ENCODE measurements around the gene KCNC2. TPM values are rescaled to one million over a fixed set of nuclear protein-coding genes. Genes with fewer than 3 reads are reported as not detected.

Gene KCNC2
- total RNA-seq, 4 donors from 2014 or later, result not detected

- no peak overlapping the region for H3K4me3 ChIP-seq (replicated peaks in 1 of 3)
- TF ChIP-seq, protein P1, sequence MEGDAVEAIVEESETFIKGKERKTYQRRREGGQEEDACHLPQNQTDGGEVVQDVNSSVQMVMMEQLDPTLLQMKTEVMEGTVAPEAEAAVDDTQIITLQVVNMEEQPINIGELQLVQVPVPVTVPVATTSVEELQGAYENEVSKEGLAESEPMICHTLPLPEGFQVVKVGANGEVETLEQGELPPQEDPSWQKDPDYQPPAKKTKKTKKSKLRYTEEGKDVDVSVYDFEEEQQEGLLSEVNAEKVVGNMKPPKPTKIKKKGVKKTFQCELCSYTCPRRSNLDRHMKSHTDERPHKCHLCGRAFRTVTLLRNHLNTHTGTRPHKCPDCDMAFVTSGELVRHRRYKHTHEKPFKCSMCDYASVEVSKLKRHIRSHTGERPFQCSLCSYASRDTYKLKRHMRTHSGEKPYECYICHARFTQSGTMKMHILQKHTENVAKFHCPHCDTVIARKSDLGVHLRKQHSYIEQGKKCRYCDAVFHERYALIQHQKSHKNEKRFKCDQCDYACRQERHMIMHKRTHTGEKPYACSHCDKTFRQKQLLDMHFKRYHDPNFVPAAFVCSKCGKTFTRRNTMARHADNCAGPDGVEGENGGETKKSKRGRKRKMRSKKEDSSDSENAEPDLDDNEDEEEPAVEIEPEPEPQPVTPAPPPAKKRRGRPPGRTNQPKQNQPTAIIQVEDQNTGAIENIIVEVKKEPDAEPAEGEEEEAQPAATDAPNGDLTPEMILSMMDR (IDR thresholded peaks at IDR 0.05), result no peak
- no peak for TF ChIP-seq POLR2A (IDR thresholded peaks at IDR 0.05)
- H3K27me3 ChIP-seq, result no peaks in the 10 kb centered on the region
- H3K9me3 ChIP-seq, result no peaks in the 10 kb centered on the region
- no peaks in the 10 kb centered on the region for H3K36me3 ChIP-seq
- H3K4me1 ChIP-seq, result no peaks in the 10 kb centered on the region
- WGBS, 2 donors, result 89 to 90% methylated on average over 3 of the region's 3 CpGs
- DNase-seq, result no peak
- H3K27ac ChIP-seq, result no peak overlapping the region
- intact Hi-C loops (cut with DNase I), result no loop called here
Measured at GRCh38 chr12:75130811-75131210, 78.8 kb downstream of the KCNC2 start.

- Histone ChIP-seq H3K27ac (no peak overlapping the region), H3K36me3 (no peaks in the 10 kb centered on the region), H3K4me3 (replicated peaks in 1 of 3) (no peak overlapping the region), H3K9me3 (no peaks in the 10 kb centered on the region), H3K4me1 (no peaks in the 10 kb centered on the region), H3K27me3 (no peaks in the 10 kb centered on the region)
- no peak for TF ChIP-seq POLR2A (IDR thresholded peaks at IDR 0.05)
- TF ChIP-seq, protein P1 (IDR thresholded peaks at IDR 0.05), result no peak
- intact Hi-C loops (cut with DNase I), result no loop called here
- WGBS, 2 donors, result 50 to 61% methylated on average over 2 of the region's 2 CpGs
- no peak for DNase-seq
Measured at GRCh38 chr12:75129275-75129674, 80.4 kb downstream of the KCNC2 start.

DNA sequence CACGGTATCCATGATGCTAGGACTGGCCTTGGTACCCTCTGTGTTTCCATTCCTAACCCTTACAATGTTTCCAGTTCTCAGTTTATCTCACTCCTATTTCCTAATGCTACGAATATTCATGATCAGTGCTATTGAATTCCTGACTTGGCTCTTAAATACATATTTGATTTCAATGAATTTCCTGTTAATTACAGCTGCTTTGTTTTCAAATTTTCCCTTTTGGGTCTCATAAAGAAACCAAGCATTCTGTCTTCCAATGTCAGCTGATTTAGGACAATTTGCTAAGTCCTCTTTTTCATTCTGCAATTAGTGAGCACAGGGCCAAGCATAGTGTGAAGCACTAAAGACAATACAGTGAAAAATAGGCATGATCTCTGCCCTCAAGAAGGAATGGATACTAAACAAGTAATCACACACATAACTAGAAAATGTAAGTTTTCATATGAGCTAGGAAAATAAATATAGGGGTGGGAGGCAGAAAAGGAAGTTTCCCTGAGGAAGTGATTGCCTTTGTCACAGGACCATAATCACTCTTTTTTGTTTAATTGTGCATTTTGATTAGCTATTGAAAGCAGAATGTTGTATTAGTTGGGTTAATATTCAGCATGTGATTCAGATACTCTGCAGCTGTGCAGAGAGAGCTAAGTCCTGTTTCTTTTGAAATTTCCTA lies 88.5 kb downstream of the KCNC2 start:
- Histone ChIP-seq H3K9me3 (no peaks in the 10 kb centered on the region), H3K27me3 (no peaks in the 10 kb centered on the region), H3K36me3 (no peaks in the 10 kb centered on the region), H3K27ac (no peak overlapping the region), H3K4me3 (replicated peaks in 1 of 3) (no peak overlapping the region), H3K4me1 (no peaks in the 10 kb centered on the region)
- no peak for TF ChIP-seq POLR2A (IDR thresholded peaks at IDR 0.05)
- TF ChIP-seq, protein P1 (IDR thresholded peaks at IDR 0.05), result no peak
- 68 to 76% methylated on average over 2 of the region's 2 CpGs for WGBS, 2 donors
- DNase-seq, result no peak
- intact Hi-C loops (cut with DNase I), result no loop called here

DNA sequence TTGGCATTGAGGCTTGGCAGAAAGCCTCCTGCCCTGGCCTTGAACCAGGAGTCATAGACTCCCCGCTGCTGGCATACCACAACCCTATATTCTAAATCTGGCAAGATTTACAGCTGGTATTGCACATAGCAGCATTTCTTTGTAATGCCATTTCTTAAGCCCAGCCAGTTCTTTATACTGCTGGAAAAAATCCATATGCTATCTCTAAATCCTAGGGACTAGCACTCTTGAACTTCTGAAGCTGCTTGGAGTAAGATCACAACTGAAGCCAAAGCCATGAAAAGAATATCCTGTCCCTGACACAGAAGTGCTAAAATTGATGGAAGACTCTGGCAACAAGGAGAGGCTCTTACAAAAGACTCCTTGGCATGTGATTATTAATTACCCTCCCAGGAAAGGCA lies 89.3 kb downstream of the KCNC2 start:
- 67 to 72% methylated on average over 1 of the region's 1 CpG for WGBS, 2 donors
- TF ChIP-seq POLR2A (IDR thresholded peaks at IDR 0.05), result no peak
- TF ChIP-seq, protein P1 (IDR thresholded peaks at IDR 0.05), result no peak

DNA sequence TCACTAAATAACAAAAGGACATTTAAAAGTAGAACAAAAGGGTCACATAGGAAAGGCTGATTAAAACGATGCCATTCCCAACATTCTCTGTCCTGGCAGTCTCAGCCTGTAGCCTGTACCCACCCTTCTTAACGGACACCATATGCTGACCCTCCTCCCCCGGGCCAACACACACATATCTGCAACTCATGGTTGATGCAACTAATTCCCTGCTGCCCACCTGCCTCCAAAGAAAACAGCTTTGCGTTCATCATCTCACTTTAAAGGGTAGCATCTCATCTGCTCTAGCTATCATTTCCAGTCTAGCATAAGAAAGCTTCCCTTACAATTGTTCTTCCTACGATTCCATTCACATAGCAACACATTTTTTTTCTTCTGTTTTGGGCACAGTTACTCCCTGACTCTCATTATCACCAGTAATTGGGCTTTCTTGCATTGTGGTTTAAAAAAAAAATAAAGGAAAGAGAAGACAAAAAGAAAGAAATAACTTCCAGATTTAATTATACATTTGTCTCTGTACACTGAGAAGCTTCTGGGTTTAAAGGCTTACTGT lies 92.9 kb downstream of the KCNC2 start:
- intact Hi-C loops (cut with DNase I), result no loop called here
- Histone ChIP-seq H3K27me3 (no peaks in the 10 kb centered on the region), H3K9me3 (no peaks in the 10 kb centered on the region), H3K36me3 (no peaks in the 10 kb centered on the region), H3K4me1 (no peaks in the 10 kb centered on the region), H3K27ac (no peak overlapping the region), H3K4me3 (replicated peaks in 1 of 3) (no peak overlapping the region)
- DNase-seq, result no peak
- no peak for TF ChIP-seq POLR2A (IDR thresholded peaks at IDR 0.05)
- TF ChIP-seq, protein P1 (IDR thresholded peaks at IDR 0.05), result no peak
- WGBS, 2 donors, result 59 to 72% methylated on average over 5 of the region's 5 CpGs

More for the DNA sequence above, 89.3 kb downstream of the KCNC2 start:
- no peak for DNase-seq
- Histone ChIP-seq H3K36me3 (no peaks in the 10 kb centered on the region), H3K27me3 (no peaks in the 10 kb centered on the region), H3K4me1 (no peaks in the 10 kb centered on the region), H3K27ac (no peak overlapping the region), H3K4me3 (replicated peaks in 1 of 3) (no peak overlapping the region), H3K9me3 (no peaks in the 10 kb centered on the region)
- intact Hi-C loops (cut with DNase I), result no loop called here

All from thyroid gland (tissue), 4 donors.